Neural cell (in vitro differentiated cells): ENCODE data around the gene NETO1. TPM values are rescaled to one million over a fixed set of nuclear protein-coding genes. Genes with fewer than 3 reads are reported as not detected.

Experiments
- H2AFZ ChIP-seq: fragments of 200-600, 300-800 bp; sonication (generic), shearing (Covaris generic); 2 replicates; pipeline ENCODE4 v1.6.0; 2014; ENCODE audit warnings: low read depth, mild to moderate bottlenecking, antibody characterized with exemption, low read length, moderate library complexity
- H3F3A ChIP-seq: fragments of 200-600 bp; shearing (Covaris generic); 2 replicates; pipeline ENCODE4 v1.6.1; 2016; ENCODE audit warnings: mild to moderate bottlenecking, moderate library complexity, mixed read lengths, antibody characterized with exemption, low read length; ENCODE audit not compliant: insufficient read depth, poor library complexity, severe bottlenecking
- H3K27ac ChIP-seq: fragments of 200-600, 300-800 bp; sonication (generic), shearing (Covaris generic); 2 replicates; pipeline ENCODE4 v1.5.1; 2014; ENCODE audit warnings: mild to moderate bottlenecking, low read length, moderate library complexity
- H3K27me3 ChIP-seq: fragments of 300-800, 200-600 bp; sonication (generic), shearing (Covaris generic); 2 replicates; pipeline ENCODE4 v1.6.0; 2014; ENCODE audit warnings: mild to moderate bottlenecking, low read depth, low read length, moderate library complexity; ENCODE audit not compliant: insufficient read depth
- H3K36me3 ChIP-seq: fragments of 300-800, 200-600 bp; sonication (generic), shearing (Covaris generic); 2 replicates; pipeline ENCODE4 v1.5.1; 2014; ENCODE audit warnings: mild to moderate bottlenecking, antibody characterized with exemption, low read length, moderate library complexity; ENCODE audit not compliant: insufficient read depth
- H3K4me2 ChIP-seq: fragments of 300-800, 200-600 bp; sonication (generic), shearing (Covaris generic); 2 replicates; pipeline ENCODE4 v1.6.0; 2014; ENCODE audit warnings: mild to moderate bottlenecking, low read length
- H3K4me3 ChIP-seq: fragments of 300-800, 200-600 bp; sonication (generic), shearing (Covaris generic); 2 replicates; pipeline ENCODE4 v1.5.1; 2014; ENCODE audit warnings: mild to moderate bottlenecking, low read length, moderate library complexity
- H3K79me2 ChIP-seq: fragments of 200-600 bp; shearing (Covaris generic); replicated peaks from 2 replicates; pipeline ENCODE4 v1.6.0; 2014; ENCODE audit warnings: mild to moderate bottlenecking, low read length, moderate library complexity; ENCODE audit not compliant: insufficient read depth
- H3K9ac ChIP-seq: fragments of 300-800, 200-600 bp; sonication (generic), shearing (Covaris generic); 2 replicates; pipeline ENCODE4 v1.6.1; 2016; ENCODE audit warnings: mild to moderate bottlenecking, low read length, mixed read lengths
- H3K9me2 ChIP-seq: fragments of 200-600 bp; shearing (Covaris generic); 2 replicates; pipeline ENCODE4 v1.6.1; 2016; ENCODE audit warnings: mild to moderate bottlenecking, low read length, mixed read lengths; ENCODE audit not compliant: insufficient read depth
- H3K9me3 ChIP-seq: fragments of 200-600, 300-800 bp; sonication (generic), shearing (Covaris generic); 2 replicates; pipeline ENCODE4 v1.6.1; 2016; ENCODE audit warnings: mild to moderate bottlenecking, mixed run types, low read length, moderate library complexity, mixed read lengths
- H4K20me1 ChIP-seq: fragments of 200-600 bp; shearing (Covaris generic); 2 replicates; pipeline ENCODE4 v1.6.1; 2016; ENCODE audit warnings: mild to moderate bottlenecking, mixed run types; ENCODE audit not compliant: insufficient read depth
- EP300 ChIP-seq: fragments of 450-650 bp; conservative IDR thresholded peaks from 2 replicates; pipeline ENCODE4 v1.6.1; 2014; ENCODE audit warnings: antibody characterized with exemption, mild to moderate bottlenecking, moderate library complexity; ENCODE audit not compliant: poor library complexity, severe bottlenecking
- EZH2 ChIP-seq: fragments of 200-600, 300-800 bp; shearing (Covaris generic), sonication (generic); IDR thresholded peaks from 2 replicates; pipeline ENCODE4 v1.6.1; 2014; ENCODE audit warnings: antibody characterized with exemption, low read length, borderline replicate concordance, mild to moderate bottlenecking; ENCODE audit not compliant: insufficient read depth, poor library complexity, severe bottlenecking
- MXI1 ChIP-seq: fragments of 450-650 bp; conservative IDR thresholded peaks from 2 replicates; pipeline ENCODE4 v1.6.1; 2014; ENCODE audit warnings: antibody characterized with exemption, mild to moderate bottlenecking; ENCODE audit not compliant: poor library complexity, severe bottlenecking
- POLR2AphosphoS5 ChIP-seq: IDR thresholded peaks from 2 replicates; pipeline ENCODE4 v1.6.1; 2012
- RAD21 ChIP-seq: fragments of 450-650 bp; conservative IDR thresholded peaks from 2 replicates; pipeline ENCODE4 v1.6.1; 2014; ENCODE audit warnings: antibody characterized with exemption, mild to moderate bottlenecking, moderate library complexity
- SMC3 ChIP-seq: fragments of 450-650 bp; conservative IDR thresholded peaks from 2 replicates; pipeline ENCODE4 v1.6.1; 2014; ENCODE audit warnings: antibody characterized with exemption, mild to moderate bottlenecking, moderate library complexity; ENCODE audit not compliant: poor library complexity
- TAF1 ChIP-seq: IDR thresholded peaks from 2 replicates; pipeline ENCODE4 v1.6.1; 2012; ENCODE audit warnings: low read depth
- polyA plus RNA-seq: library from polyadenylated mRNA; depleted of rRNA; stranded (reverse); fragments of >200 nt; gene quantifications from 2 replicates; pipeline ENCODE4 v1.2.3, GENCODE V29; 2014
- TF ChIP-seq, protein P1 (sequence below): fragments of 450-650 bp; IDR thresholded peaks from 2 replicates; pipeline ENCODE4 v1.5.1; 2014; ENCODE audit warnings: antibody characterized with exemption, mild to moderate bottlenecking, moderate library complexity; ENCODE audit not compliant: poor library complexity, severe bottlenecking
- TF ChIP-seq, protein P2 (sequence below): IDR thresholded peaks from 2 replicates; pipeline ENCODE4 v1.6.1; 2012; ENCODE audit warnings: borderline replicate concordance

The NETO1 gene
- polyA plus RNA-seq, 1 donor from 2014 or later = 0.45 TPM

DNA sequence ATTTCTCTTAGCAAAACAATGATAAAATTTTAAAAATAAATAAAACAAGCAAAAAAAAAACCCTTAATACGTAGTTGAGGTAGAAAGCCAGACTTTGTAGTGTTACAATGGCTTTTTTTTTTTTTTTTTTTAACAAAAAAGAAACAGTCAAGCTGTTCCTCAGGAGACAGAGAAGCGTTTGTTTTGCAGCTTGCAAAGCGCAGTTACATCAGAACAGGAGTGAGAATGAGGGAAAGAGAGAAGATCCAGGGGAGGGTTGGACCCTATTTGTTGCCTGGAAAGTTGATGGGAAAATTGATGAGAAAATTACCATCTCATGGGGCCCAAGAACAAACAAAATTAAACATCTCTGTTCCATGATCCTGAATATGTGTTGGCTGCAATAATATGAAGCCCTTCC, 146.5 kb downstream of the NETO1 start:
- TF ChIP-seq, protein P1, sequence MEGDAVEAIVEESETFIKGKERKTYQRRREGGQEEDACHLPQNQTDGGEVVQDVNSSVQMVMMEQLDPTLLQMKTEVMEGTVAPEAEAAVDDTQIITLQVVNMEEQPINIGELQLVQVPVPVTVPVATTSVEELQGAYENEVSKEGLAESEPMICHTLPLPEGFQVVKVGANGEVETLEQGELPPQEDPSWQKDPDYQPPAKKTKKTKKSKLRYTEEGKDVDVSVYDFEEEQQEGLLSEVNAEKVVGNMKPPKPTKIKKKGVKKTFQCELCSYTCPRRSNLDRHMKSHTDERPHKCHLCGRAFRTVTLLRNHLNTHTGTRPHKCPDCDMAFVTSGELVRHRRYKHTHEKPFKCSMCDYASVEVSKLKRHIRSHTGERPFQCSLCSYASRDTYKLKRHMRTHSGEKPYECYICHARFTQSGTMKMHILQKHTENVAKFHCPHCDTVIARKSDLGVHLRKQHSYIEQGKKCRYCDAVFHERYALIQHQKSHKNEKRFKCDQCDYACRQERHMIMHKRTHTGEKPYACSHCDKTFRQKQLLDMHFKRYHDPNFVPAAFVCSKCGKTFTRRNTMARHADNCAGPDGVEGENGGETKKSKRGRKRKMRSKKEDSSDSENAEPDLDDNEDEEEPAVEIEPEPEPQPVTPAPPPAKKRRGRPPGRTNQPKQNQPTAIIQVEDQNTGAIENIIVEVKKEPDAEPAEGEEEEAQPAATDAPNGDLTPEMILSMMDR = no peak
- TF ChIP-seq POLR2AphosphoS5 (no peak), MXI1 (no peak), RAD21 (no peak), TAF1 (no peak), SMC3 (no peak), EZH2 (no peak), EP300 (no peak)
- TF ChIP-seq, protein P2, sequence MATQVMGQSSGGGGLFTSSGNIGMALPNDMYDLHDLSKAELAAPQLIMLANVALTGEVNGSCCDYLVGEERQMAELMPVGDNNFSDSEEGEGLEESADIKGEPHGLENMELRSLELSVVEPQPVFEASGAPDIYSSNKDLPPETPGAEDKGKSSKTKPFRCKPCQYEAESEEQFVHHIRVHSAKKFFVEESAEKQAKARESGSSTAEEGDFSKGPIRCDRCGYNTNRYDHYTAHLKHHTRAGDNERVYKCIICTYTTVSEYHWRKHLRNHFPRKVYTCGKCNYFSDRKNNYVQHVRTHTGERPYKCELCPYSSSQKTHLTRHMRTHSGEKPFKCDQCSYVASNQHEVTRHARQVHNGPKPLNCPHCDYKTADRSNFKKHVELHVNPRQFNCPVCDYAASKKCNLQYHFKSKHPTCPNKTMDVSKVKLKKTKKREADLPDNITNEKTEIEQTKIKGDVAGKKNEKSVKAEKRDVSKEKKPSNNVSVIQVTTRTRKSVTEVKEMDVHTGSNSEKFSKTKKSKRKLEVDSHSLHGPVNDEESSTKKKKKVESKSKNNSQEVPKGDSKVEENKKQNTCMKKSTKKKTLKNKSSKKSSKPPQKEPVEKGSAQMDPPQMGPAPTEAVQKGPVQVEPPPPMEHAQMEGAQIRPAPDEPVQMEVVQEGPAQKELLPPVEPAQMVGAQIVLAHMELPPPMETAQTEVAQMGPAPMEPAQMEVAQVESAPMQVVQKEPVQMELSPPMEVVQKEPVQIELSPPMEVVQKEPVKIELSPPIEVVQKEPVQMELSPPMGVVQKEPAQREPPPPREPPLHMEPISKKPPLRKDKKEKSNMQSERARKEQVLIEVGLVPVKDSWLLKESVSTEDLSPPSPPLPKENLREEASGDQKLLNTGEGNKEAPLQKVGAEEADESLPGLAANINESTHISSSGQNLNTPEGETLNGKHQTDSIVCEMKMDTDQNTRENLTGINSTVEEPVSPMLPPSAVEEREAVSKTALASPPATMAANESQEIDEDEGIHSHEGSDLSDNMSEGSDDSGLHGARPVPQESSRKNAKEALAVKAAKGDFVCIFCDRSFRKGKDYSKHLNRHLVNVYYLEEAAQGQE = no peak
- Histone ChIP-seq H3K4me3 (no peak overlapping the region), H3K36me3 (no peaks in the 10 kb centered on the region), H3K27me3 (no peaks in the 10 kb centered on the region), H3F3A (no peaks in the 10 kb centered on the region), H3K27ac (no peak overlapping the region), H3K9me3 (no peaks in the 10 kb centered on the region), H3K79me2 (no peaks in the 10 kb centered on the region), H4K20me1 (no peaks in the 10 kb centered on the region), H3K9me2 (no peaks in the 10 kb centered on the region), H3K9ac (no peak overlapping the region), H2AFZ (no peak overlapping the region), H3K4me2 (no peak overlapping the region)

DNA sequence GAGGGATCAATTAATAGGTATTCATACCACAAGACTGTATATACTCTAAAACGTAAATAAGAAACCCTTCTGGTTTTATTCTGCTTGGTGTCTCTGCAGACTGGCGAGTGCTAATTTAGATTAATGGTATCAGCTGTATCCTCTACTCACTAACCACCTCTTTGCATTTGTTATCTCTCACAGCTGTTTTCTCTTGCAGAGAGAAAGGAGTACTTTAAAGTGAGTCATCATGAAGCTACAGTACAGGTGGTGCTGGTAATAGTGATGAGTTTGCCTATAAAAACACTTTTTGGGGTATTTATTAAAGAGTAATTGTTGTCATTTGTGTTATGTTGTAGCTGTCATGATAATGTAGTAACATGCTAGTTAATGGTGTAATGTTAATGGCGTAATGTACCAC, 147.7 kb downstream of the NETO1 start:
- Histone ChIP-seq H3K9me2 (no peaks in the 10 kb centered on the region), H3K79me2 (no peaks in the 10 kb centered on the region), H3K27ac (no peak overlapping the region), H3K9me3 (no peaks in the 10 kb centered on the region), H2AFZ (no peak overlapping the region), H4K20me1 (no peaks in the 10 kb centered on the region), H3K4me2 (no peak overlapping the region), H3K4me3 (no peak overlapping the region), H3K36me3 (no peaks in the 10 kb centered on the region), H3K9ac (no peak overlapping the region), H3F3A (no peaks in the 10 kb centered on the region), H3K27me3 (no peaks in the 10 kb centered on the region)
- no peak for TF ChIP-seq TAF1
- TF ChIP-seq, protein P2 = no peak
- TF ChIP-seq, protein P1 = no peak
- TF ChIP-seq EP300 = no peak
- TF ChIP-seq MXI1 = no peak
- TF ChIP-seq SMC3 = no peak
- no peak for TF ChIP-seq POLR2AphosphoS5
- no peak for TF ChIP-seq EZH2
- no peak for TF ChIP-seq RAD21
